Measurements from ENCODE around the gene UCN2.
"Not testable (repeated sequence)": the region's sequence is repeated elsewhere in the genome, so short reads cannot be mapped to it uniquely, and the experiment has no call there.

The UCN2 gene

GRCh38 chr3:48532977-48533337, 30.6 kb downstream of the UCN2 start:
- DNase-seq: no peak

GRCh38 chr3:48532271-48532976, 31.2 kb downstream of the UCN2 start:
- no peak for DNase-seq

GRCh38 chr3:48530701-48531100, 32.9 kb downstream of the UCN2 start:
- not testable (repeated sequence) for DNase-seq

GRCh38 chr3:48528754-48529153, 34.8 kb downstream of the UCN2 start:
- no peak for DNase-seq

- DNase-seq: no peak
Observed at GRCh38 chr3:48528048-48528447, 35.5 kb downstream of the UCN2 start.

GRCh38 chr3:48524970-48525369, 38.6 kb downstream of the UCN2 start:
- no peak for DNase-seq

- no peak for DNase-seq
Observed at GRCh38 chr3:48521635-48522034, 41.9 kb downstream of the UCN2 start.

- DNase-seq: no peak
Observed at GRCh38 chr3:48519277-48519643, 44.3 kb downstream of the UCN2 start.

- DNase-seq: no peak
Observed at GRCh38 chr3:48518638-48519276, 44.8 kb downstream of the UCN2 start.

GRCh38 chr3:48518069-48518468, 45.5 kb downstream of the UCN2 start:
- no peak for DNase-seq

- no peak for DNase-seq
Observed at GRCh38 chr3:48516571-48516970, 47.0 kb downstream of the UCN2 start.

- DNase-seq: no peak
Observed at GRCh38 chr3:48514431-48515227, 49.0 kb downstream of the UCN2 start.
